H1 (cell line): ENCODE results near the gene RAPGEF6.

Experiments
- EZH2 ChIP-seq: fragments of 200-600 bp; sonication (generic); IDR thresholded peaks from 2 replicates; pipeline ENCODE4 v1.7.1; 2012; ENCODE audit warnings: low read depth, mild to moderate bottlenecking, moderate library complexity, low read length, inconsistent platforms; ENCODE audit not compliant: severe bottlenecking
- SIRT6 ChIP-seq: IDR thresholded peaks from one replicate; pipeline ENCODE4 v1.7.1; 2012; ENCODE audit warnings: low read length, inconsistent platforms
- TF ChIP-seq, protein P1 (sequence below): IDR thresholded peaks from 2 replicates; pipeline ENCODE4 v1.6.1; 2012; ENCODE audit warnings: inconsistent platforms

DNA sequence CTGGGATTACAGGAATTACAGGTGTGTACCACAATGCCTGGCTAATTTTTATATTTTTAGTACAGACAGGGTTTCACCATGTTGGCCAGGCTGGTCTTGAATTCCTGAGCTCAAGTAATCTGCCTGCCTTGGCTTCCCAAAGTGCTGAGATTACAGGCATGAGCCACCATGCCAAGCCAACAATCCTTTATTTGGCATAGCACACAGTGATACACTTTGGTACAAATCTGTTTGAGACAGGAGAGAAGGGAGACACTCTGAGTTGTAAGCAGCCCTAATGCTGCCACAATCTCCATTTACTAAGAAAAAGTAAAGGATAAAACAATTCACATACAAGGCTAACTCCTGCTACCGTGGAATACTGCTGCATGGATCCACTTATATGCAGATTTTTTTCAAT is 177.8 kb downstream of the RAPGEF6 start:
- TF ChIP-seq SIRT6 (no peak), EZH2 (no peak)
- TF ChIP-seq, protein P1, sequence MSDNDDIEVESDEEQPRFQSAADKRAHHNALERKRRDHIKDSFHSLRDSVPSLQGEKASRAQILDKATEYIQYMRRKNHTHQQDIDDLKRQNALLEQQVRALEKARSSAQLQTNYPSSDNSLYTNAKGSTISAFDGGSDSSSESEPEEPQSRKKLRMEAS, result no peak
